ENCODE results near the gene SMPD4. TPM values are rescaled to one million over a fixed set of nuclear protein-coding genes. Genes with fewer than 3 reads are reported as not detected.
"Not testable (repeated sequence)": the region's sequence is repeated elsewhere in the genome, so short reads cannot be mapped to it uniquely, and the experiment has no call there.

Gene SMPD4
- total RNA-seq, 1 donor from 2014 or later = 89.2 TPM

GRCh38 chr2:130187268-130187667 lies 5.9 kb upstream of the SMPD4 start:
- DNase-seq (ENCODE audit: low spot score in 2 of 2, unreplicated experiment in 2 of 2) = no peak
- no peak overlapping the region for H3K4me3 Mint-ChIP-seq
- H3K27me3 Mint-ChIP-seq (ENCODE audit: low read depth) = no peaks in the 10 kb centered on the region
- peaks cover 9% of the 10 kb centered on the region for H3K36me3 Mint-ChIP-seq
- no peaks in the 10 kb centered on the region for H3K9me3 Mint-ChIP-seq
- no peak for TF ChIP-seq CTCF (IDR thresholded peaks at IDR 0.05; ENCODE audit: unreplicated experiment)
- H3K4me1 Mint-ChIP-seq = peaks cover 13% of the 10 kb centered on the region
- H3K27ac Mint-ChIP-seq = no peak overlapping the region

GRCh38 chr2:130186391-130186790 lies 5.0 kb upstream of the SMPD4 start:
- H3K4me1 Mint-ChIP-seq = peaks cover 13% of the 10 kb centered on the region

DNA sequence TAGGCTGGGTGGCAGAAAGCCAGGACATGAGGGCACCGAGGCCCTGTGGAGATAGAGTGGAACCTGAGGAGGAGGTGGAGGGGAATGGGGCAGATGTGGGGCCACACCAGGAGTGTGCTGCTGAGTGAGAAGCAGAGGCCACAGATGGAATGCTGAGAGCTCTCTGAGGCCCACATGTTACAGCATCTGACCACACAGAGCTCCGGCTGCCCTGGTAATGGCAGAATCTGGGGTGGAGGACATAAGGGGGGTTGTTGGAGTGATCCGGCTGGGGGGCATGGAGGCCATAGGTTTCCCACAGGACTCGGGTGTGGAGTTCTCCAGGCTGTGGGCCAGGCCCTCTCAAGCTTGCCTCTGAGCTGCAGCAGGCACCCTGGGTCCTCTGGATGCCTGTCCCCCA lies 4.5 kb upstream of the SMPD4 start:
- no peak overlapping the region for H3K4me3 Mint-ChIP-seq
- no peaks in the 10 kb centered on the region for H3K27me3 Mint-ChIP-seq (ENCODE audit: low read depth)
- H3K9me3 Mint-ChIP-seq = no peaks in the 10 kb centered on the region
- no peak for DNase-seq (ENCODE audit: low spot score in 2 of 2, unreplicated experiment in 2 of 2)
- peaks cover 5% of the 10 kb centered on the region for H3K36me3 Mint-ChIP-seq
- peaks cover 14% of the 10 kb centered on the region for H3K4me1 Mint-ChIP-seq
- TF ChIP-seq CTCF (IDR thresholded peaks at IDR 0.05; ENCODE audit: unreplicated experiment) = no peak
- H3K27ac Mint-ChIP-seq = no peak overlapping the region

More at GRCh38 chr2:130186391-130186790, 5.0 kb upstream of the SMPD4 start:
- no peaks in the 10 kb centered on the region for H3K9me3 Mint-ChIP-seq
- no peaks in the 10 kb centered on the region for H3K27me3 Mint-ChIP-seq (ENCODE audit: low read depth)
- peaks cover 7% of the 10 kb centered on the region for H3K36me3 Mint-ChIP-seq
- H3K27ac Mint-ChIP-seq = no peak overlapping the region
- no peak overlapping the region for H3K4me3 Mint-ChIP-seq
- DNase-seq (ENCODE audit: low spot score in 2 of 2, unreplicated experiment in 2 of 2) = no peak
- no peak for TF ChIP-seq CTCF (IDR thresholded peaks at IDR 0.05; ENCODE audit: unreplicated experiment)

DNA sequence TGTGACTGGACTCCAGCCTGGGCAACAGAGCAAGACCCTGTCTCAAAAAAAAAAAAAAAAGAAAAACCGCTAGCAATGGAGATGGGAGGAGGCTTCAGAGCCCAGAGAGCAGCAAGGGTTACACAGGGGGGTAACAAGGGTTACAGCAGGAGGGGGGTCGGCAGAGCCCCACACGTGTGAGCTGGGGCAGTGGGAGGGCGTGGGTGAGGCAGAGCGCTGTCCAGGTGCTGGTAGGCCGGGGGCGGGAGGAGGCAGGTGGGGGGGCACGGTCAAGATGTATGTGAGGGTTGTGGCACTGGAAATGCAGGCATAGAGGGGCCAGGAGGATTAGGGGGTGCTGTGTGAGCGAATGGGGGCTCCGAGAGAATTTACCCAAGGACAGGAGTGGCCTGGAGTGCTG lies 4.0 kb upstream of the SMPD4 start:
- Mint-ChIP-seq H3K4me1 (peaks cover 18% of the 10 kb centered on the region), H3K9me3 (no peaks in the 10 kb centered on the region), H3K27ac (no peak overlapping the region), H3K27me3 (ENCODE audit: low read depth) (no peaks in the 10 kb centered on the region), H3K36me3 (peaks cover 5% of the 10 kb centered on the region), H3K4me3 (no peak overlapping the region)
- no peak for TF ChIP-seq CTCF (IDR thresholded peaks at IDR 0.05; ENCODE audit: unreplicated experiment)
- DNase-seq (ENCODE audit: low spot score in 2 of 2, unreplicated experiment in 2 of 2) = no peak

- Mint-ChIP-seq H3K4me1 (peaks cover 22% of the 10 kb centered on the region), H3K27me3 (ENCODE audit: low read depth) (no peaks in the 10 kb centered on the region), H3K4me3 (peak overlapping the region; percentile 70), H3K9me3 (no peaks in the 10 kb centered on the region), H3K36me3 (peaks cover 5% of the 10 kb centered on the region), H3K27ac (peak overlapping the region; percentile 67)
- no peak for DNase-seq (ENCODE audit: low spot score in 2 of 2, unreplicated experiment in 2 of 2)
- TF ChIP-seq CTCF (IDR thresholded peaks at IDR 0.05; ENCODE audit: unreplicated experiment) = no peak
Measured at GRCh38 chr2:130183512-130184373, 2.3 kb upstream of the SMPD4 start.

- Mint-ChIP-seq H3K27ac (peak overlapping the region; percentile 67), H3K4me3 (peak overlapping the region; percentile 70), H3K4me1 (peaks cover 22% of the 10 kb centered on the region)
- H3K9me3 Mint-ChIP-seq; H3K36me3 Mint-ChIP-seq; H3K27me3 Mint-ChIP-seq (ENCODE audit: low read depth); DNase-seq (ENCODE audit: low spot score in 2 of 2, unreplicated experiment in 2 of 2): not testable (repeated sequence)
Measured at GRCh38 chr2:130182826-130183511, 1.6 kb upstream of the SMPD4 start.

Measured in mesothelial cell of epicardium (in vitro differentiated cells).